ENCODE results near the gene HOXA4.

HOXA4 gene

GRCh38 chr7:27128034-27128433 is 2.5 kb downstream of the HOXA4 start:
- TF ChIP-seq CTCF (IDR thresholded peaks at IDR 0.05; ENCODE audit: extremely low read depth, insufficient read depth, missing control alignments), result no peak
- no peak for DNase-seq (ENCODE audit: low spot score)
- in situ Hi-C loops (cut with MboI; ENCODE audit: low pct_unique_long_range_greater_than_20kb, low sequenced_read_pairs, unreplicated experiment), result no loop called here

- in situ Hi-C loops (cut with MboI; ENCODE audit: low pct_unique_long_range_greater_than_20kb, low sequenced_read_pairs, unreplicated experiment), result no loop called here
- no peak for TF ChIP-seq CTCF (IDR thresholded peaks at IDR 0.05; ENCODE audit: extremely low read depth, insufficient read depth, missing control alignments)
Measured at GRCh38 chr7:27126596-27127327, 3.8 kb downstream of the HOXA4 start.

GRCh38 chr7:27125986-27126394 is 4.6 kb downstream of the HOXA4 start:
- no peak for TF ChIP-seq CTCF (IDR thresholded peaks at IDR 0.05; ENCODE audit: extremely low read depth, insufficient read depth, missing control alignments)
- in situ Hi-C loops (cut with MboI; ENCODE audit: low pct_unique_long_range_greater_than_20kb, low sequenced_read_pairs, unreplicated experiment), result no loop called here
- no peak for DNase-seq (ENCODE audit: low spot score)

More at GRCh38 chr7:27126596-27127327, 3.8 kb downstream of the HOXA4 start:
- no peak for DNase-seq (ENCODE audit: low spot score)

- no peak for DNase-seq (ENCODE audit: low spot score)
- no peak for TF ChIP-seq CTCF (IDR thresholded peaks at IDR 0.05; ENCODE audit: extremely low read depth, insufficient read depth, missing control alignments)
Measured at GRCh38 chr7:27124902-27125689, 5.5 kb downstream of the HOXA4 start.

GRCh38 chr7:27124096-27124901 is 6.3 kb downstream of the HOXA4 start:
- no peak for TF ChIP-seq CTCF (IDR thresholded peaks at IDR 0.05; ENCODE audit: extremely low read depth, insufficient read depth, missing control alignments)
- in situ Hi-C loops (cut with MboI; ENCODE audit: low pct_unique_long_range_greater_than_20kb, low sequenced_read_pairs, unreplicated experiment), result no loop called here
- no peak for DNase-seq (ENCODE audit: low spot score)

More at GRCh38 chr7:27124902-27125689, 5.5 kb downstream of the HOXA4 start:
- in situ Hi-C loops (cut with MboI; ENCODE audit: low pct_unique_long_range_greater_than_20kb, low sequenced_read_pairs, unreplicated experiment), result no loop called here

- in situ Hi-C loops (cut with MboI; ENCODE audit: low pct_unique_long_range_greater_than_20kb, low sequenced_read_pairs, unreplicated experiment), result no loop called here
- no peak for TF ChIP-seq CTCF (IDR thresholded peaks at IDR 0.05; ENCODE audit: extremely low read depth, insufficient read depth, missing control alignments)
Measured at GRCh38 chr7:27123477-27124053, 7.0 kb downstream of the HOXA4 start.

More at GRCh38 chr7:27123477-27124053, 7.0 kb downstream of the HOXA4 start:
- no peak for DNase-seq (ENCODE audit: low spot score)
